GM21390 (cell line): ENCODE measurements around the gene RASGRP3.
A peak's percentile ranks its signal among the peaks of the same experiment; 100 is the strongest.
"Not testable (repeated sequence)": the region's sequence is repeated elsewhere in the genome, so short reads cannot be mapped to it uniquely, and the experiment has no call there.

Source experiments
- ATAC-seq: cut with Tn5 transposase; IDR thresholded peaks from one replicate; pipeline ENCODE4 v1.9.1; 2021; ENCODE audit not compliant: unreplicated experiment

RASGRP3 gene

GRCh38 chr2:33457556-33458247, 18.7 kb upstream of the RASGRP3 start:
- ATAC-seq, result peak; percentile 96

- ATAC-seq, result no peak
Measured at GRCh38 chr2:33458248-33458819, 18.1 kb upstream of the RASGRP3 start.

GRCh38 chr2:33459745-33460144, 16.7 kb upstream of the RASGRP3 start:
- ATAC-seq, result no peak

GRCh38 chr2:33462512-33462911, 13.9 kb upstream of the RASGRP3 start:
- not testable (repeated sequence) for ATAC-seq

GRCh38 chr2:33467413-33467812, 9.0 kb upstream of the RASGRP3 start:
- no peak for ATAC-seq

GRCh38 chr2:33469238-33469637, 7.2 kb upstream of the RASGRP3 start:
- no peak for ATAC-seq

- ATAC-seq, result peak; percentile 51
Measured at GRCh38 chr2:33475224-33476130, 972 bp upstream of the RASGRP3 start.

GRCh38 chr2:33476793-33477190, 343 bp downstream of the RASGRP3 start:
- ATAC-seq, result no peak

GRCh38 chr2:33477473-33478468, 1.3 kb downstream of the RASGRP3 start:
- ATAC-seq, result peak; percentile 26

GRCh38 chr2:33478968-33479731, 2.7 kb downstream of the RASGRP3 start:
- no peak for ATAC-seq

- no peak for ATAC-seq
Measured at GRCh38 chr2:33482518-33482917, 6.1 kb downstream of the RASGRP3 start.

GRCh38 chr2:33484042-33484621, 7.7 kb downstream of the RASGRP3 start:
- ATAC-seq, result peak; percentile 20

- no peak for ATAC-seq
Measured at GRCh38 chr2:33485051-33485450, 8.6 kb downstream of the RASGRP3 start.

GRCh38 chr2:33486544-33486943, 10.1 kb downstream of the RASGRP3 start:
- ATAC-seq, result no peak

GRCh38 chr2:33488178-33488690, 11.8 kb downstream of the RASGRP3 start:
- peak; percentile 42 for ATAC-seq

- peak; percentile 53 for ATAC-seq
Measured at GRCh38 chr2:33488715-33489540, 12.5 kb downstream of the RASGRP3 start.

GRCh38 chr2:33489835-33490431, 13.5 kb downstream of the RASGRP3 start:
- ATAC-seq, result no peak
